ENCODE data around the gene CCDC43. TPM values are rescaled to one million over a fixed set of nuclear protein-coding genes. Genes with fewer than 3 reads are reported as not detected.
"Not testable (repeated sequence)": the region's sequence is repeated elsewhere in the genome, so short reads cannot be mapped to it uniquely, and the experiment has no call there.

Gene CCDC43
- total and polyA plus RNA-seq, 8 donors, result 6.7 to 9.9 (median 9.0) TPM

- Histone ChIP-seq H3K27ac (peak overlapping the region in 2 of 4 donors; percentile 33 to 43), H3K36me3 (no peaks in the 10 kb centered on the region), H3K9me3 (no peaks in the 10 kb centered on the region), H3K27me3 (no peaks in the 10 kb centered on the region), H3K4me1 (peaks cover 0 to 6% (median 0%) of the 10 kb centered on the region in 3 donors), H3K4me3 (peak overlapping the region; percentile 50 to 83 (median 66))
- no peak for TF ChIP-seq CTCF (IDR thresholded peaks at IDR 0.05)
- FAIRE-seq, result no peak
- 19 to 27% methylated on average over 4 of the region's 4 CpGs for WGBS, 2 donors
- peak in 3 of 4 donors; percentile 8 to 19 (median 10) for ATAC-seq
- no peak for DNase-seq
- intact Hi-C loops (cut with DNase I), result no loop called here
These were observed 18.3 kb upstream of the CCDC43 start for GRCh38 chr17:44707755-44708400.

- WGBS, 2 donors, result 78 to 85% methylated on average over 10 of the region's 10 CpGs
These were observed 10.7 kb upstream of the CCDC43 start for GRCh38 chr17:44700288-44700687.

GRCh38 chr17:44693609-44694008 is 4.0 kb upstream of the CCDC43 start:
- no peaks in the 10 kb centered on the region for H3K9me3 ChIP-seq
- no peak for FAIRE-seq
- peaks cover 0 to 4% (median 0%) of the 10 kb centered on the region in 3 donors for H3K4me1 ChIP-seq
- H3K36me3 ChIP-seq, result no peaks in the 10 kb centered on the region
- TF ChIP-seq CTCF (IDR thresholded peaks at IDR 0.05), result no peak
- intact Hi-C loops (cut with DNase I), result no loop called here
- H3K4me3 ChIP-seq, result no peak overlapping the region
- WGBS, 2 donors, result 64 to 75% methylated on average over 11 of the region's 11 CpGs
- no peak overlapping the region for H3K27ac ChIP-seq
- no peak for ATAC-seq
- DNase-seq, result no peak
- no peaks in the 10 kb centered on the region for H3K27me3 ChIP-seq

More at GRCh38 chr17:44700288-44700687, 10.7 kb upstream of the CCDC43 start:
- H3K9me3 ChIP-seq; H3K4me3 ChIP-seq; H3K36me3 ChIP-seq; DNase-seq; intact Hi-C loops (cut with DNase I); FAIRE-seq; H3K27ac ChIP-seq; ATAC-seq; H3K4me1 ChIP-seq; H3K27me3 ChIP-seq: not testable (repeated sequence)

- H3K27me3 ChIP-seq; H3K36me3 ChIP-seq; H3K4me3 ChIP-seq; H3K27ac ChIP-seq; ATAC-seq; FAIRE-seq; intact Hi-C loops (cut with DNase I); H3K9me3 ChIP-seq; H3K4me1 ChIP-seq: not testable (repeated sequence)
- WGBS, 2 donors, result 78 to 80% methylated on average over 21 of the region's 21 CpGs
- DNase-seq, result peak in 1 of 6 donors; percentile 35
These were observed 1.2 kb upstream of the CCDC43 start for GRCh38 chr17:44690746-44691306.

- peaks cover 0 to 8% (median 0%) of the 10 kb centered on the region in 3 donors for H3K4me1 ChIP-seq
- WGBS, 2 donors, result 1 to 2% methylated on average over 13 of the region's 13 CpGs
- peak overlapping the region; percentile 42 to 92 (median 66) for H3K4me3 ChIP-seq
- peak in 3 of 4 donors; percentile 20 to 47 (median 33) for ATAC-seq
- intact Hi-C loops (cut with DNase I), result no loop called here
- peak in 1 of 6 donors; percentile 8 for DNase-seq
- no peak for TF ChIP-seq CTCF (IDR thresholded peaks at IDR 0.05)
- H3K27ac ChIP-seq, result peak overlapping the region; percentile 22 to 69 (median 48)
- no peaks in the 10 kb centered on the region for H3K9me3 ChIP-seq
- no peaks in the 10 kb centered on the region for H3K27me3 ChIP-seq
- FAIRE-seq, result no peak
- H3K36me3 ChIP-seq, result peaks cover 0 to 5% (median 0%) of the 10 kb centered on the region in 3 donors
These were observed 700 bp downstream of the CCDC43 start for GRCh38 chr17:44688675-44689476.

Measured in pancreas (tissue), 10 donors.